SK-N-SH (cell line): Measurements from ENCODE around the gene CDKAL1. TPM values are rescaled to one million over a fixed set of nuclear protein-coding genes. Genes with fewer than 3 reads are reported as not detected.
"Not testable (repeated sequence)": the region's sequence is repeated elsewhere in the genome, so short reads cannot be mapped to it uniquely, and the experiment has no call there.

Experiments used
- CTCF ChIA-PET: fragments of 300-600, 350-600 bp; formaldehyde crosslinking; extraction: SDS; loops from one replicate; lab custom pipeline; 2021; lab: Yijun Ruan, JAX
- POLR2A ChIA-PET: fragments of 350-600 bp; sonication (Branson Sonifier 250); formaldehyde crosslinking; extraction: SDS; loops from one replicate; lab custom pipeline; 2020; ENCODE audit warnings: antibody characterized with exemption, inconsistent platforms; lab: Yijun Ruan, JAX
- DNase-seq: peaks from one replicate; pipeline ENCODE4 v3.0.0; 2012
- H2AFZ ChIP-seq: fragments of 200-600 bp; sonication (generic); 2 replicates; pipeline ENCODE4 v1.8.1; 2016; ENCODE audit warnings: antibody characterized with exemption, mild to moderate bottlenecking, low read depth
- H3F3A ChIP-seq: fragments of 200-600 bp; sonication (generic); replicated peaks from 2 replicates; pipeline ENCODE3; 2016; ENCODE audit warnings: antibody characterized with exemption, mild to moderate bottlenecking; ENCODE audit not compliant: insufficient read depth
- H3K27ac ChIP-seq, 2 experiments: fragments of 200-500 bp in 1 of 2; fragments of 200-600 bp in 1 of 2; sonication (Bioruptor generic) in 1 of 2; sonication (generic), shearing (Covaris generic) in 1 of 2; 2 replicates each; pipeline versions ENCODE4 v1.5.1 to v1.6.1; 2014 to 2016; ENCODE audit warnings: low read depth in 2 of 2, inconsistent platforms in 1 of 2, low read length in 1 of 2, mild to moderate bottlenecking in 1 of 2, mixed read lengths in 1 of 2
- H3K27me3 ChIP-seq: fragments of 200-600 bp; sonication (generic), shearing (Covaris generic); 2 replicates; pipeline ENCODE4 v1.6.1; 2016; ENCODE audit warnings: mixed run types; ENCODE audit not compliant: insufficient read depth
- H3K36me3 ChIP-seq, 2 experiments: fragments of 200-500 bp in 1 of 2; fragments of 200-600 bp in 1 of 2; sonication (Bioruptor generic) in 1 of 2; sonication (generic) in 1 of 2; replicated peaks in 1 of 2; 2 replicates each; pipeline versions ENCODE3 to v1.5.1; 2014 to 2016; ENCODE audit warnings: low read length in 1 of 2, mild to moderate bottlenecking in 1 of 2; ENCODE audit not compliant: insufficient read depth in 2 of 2, control insufficient read depth in 1 of 2
- H3K4me1 ChIP-seq, 2 experiments: fragments of 200-500 bp in 1 of 2; fragments of 200-600 bp in 1 of 2; sonication (Bioruptor generic) in 1 of 2; sonication (generic), shearing (Covaris generic) in 1 of 2; 2 replicates each; pipeline versions ENCODE4 v1.5.1 to v1.6.1; 2014 to 2016; ENCODE audit warnings: low read depth in 1 of 2, low read length in 1 of 2, mixed run types in 1 of 2; ENCODE audit not compliant: insufficient read depth in 2 of 2, control insufficient read depth in 1 of 2
- H3K4me2 ChIP-seq: fragments of 200-600 bp; sonication (generic), shearing (Covaris generic); 2 replicates; pipeline ENCODE4 v1.6.1; 2017; ENCODE audit warnings: mixed run types
- H3K4me3 ChIP-seq, 2 experiments: fragments of 200-500 bp in 1 of 2; fragments of 200-600 bp in 1 of 2; sonication (Bioruptor generic) in 1 of 2; sonication (generic), shearing (Covaris generic) in 1 of 2; 2 replicates each; pipeline versions ENCODE4 v1.5.1 to v1.8.1; 2014 to 2016; ENCODE audit warnings: low read depth in 2 of 2, inconsistent platforms in 1 of 2, low read length in 1 of 2, mild to moderate bottlenecking in 1 of 2, mixed read lengths in 1 of 2, moderate library complexity in 1 of 2
- H3K79me2 ChIP-seq: fragments of 200-600 bp; sonication (generic); 2 replicates; pipeline ENCODE4 v1.8.1; 2017; ENCODE audit warnings: mild to moderate bottlenecking; ENCODE audit not compliant: insufficient read depth
- H3K9ac ChIP-seq: fragments of 200-600 bp; sonication (generic); 2 replicates; pipeline ENCODE4 v1.6.1; 2017; ENCODE audit warnings: mixed run types
- H3K9me2 ChIP-seq: fragments of 200-600 bp; sonication (generic); 2 replicates; pipeline ENCODE4 v1.6.1; 2017; ENCODE audit warnings: mixed run types
- H3K9me3 ChIP-seq: fragments of 200-600 bp; sonication (generic); 2 replicates; pipeline ENCODE4 v1.6.1; 2017; ENCODE audit warnings: mixed run types, mild to moderate bottlenecking, moderate library complexity
- H4K20me1 ChIP-seq: fragments of 200-600 bp; sonication (generic); 2 replicates; pipeline ENCODE4 v1.6.1; 2017; ENCODE audit warnings: mild to moderate bottlenecking, mixed run types; ENCODE audit not compliant: insufficient read depth
- CHD2 ChIP-seq: fragments of 150-350 bp; IDR thresholded peaks from 2 replicates; pipeline ENCODE4 v1.6.1; 2018; ENCODE audit warnings: low read length; ENCODE audit not compliant: partially characterized antibody
- EP300 ChIP-seq, 2 experiments: IDR thresholded peaks; 2 replicates each; pipeline versions ENCODE4 v1.4.0 to v1.6.1; 2012; ENCODE audit warnings: borderline replicate concordance in 1 of 2, low read depth in 1 of 2, low read length in 1 of 2
- FOXM1 ChIP-seq: IDR thresholded peaks from 2 replicates; pipeline ENCODE4 v1.4.0; 2012; ENCODE audit warnings: low read depth, mild to moderate bottlenecking
- GATA2 ChIP-seq: sonication (generic); formaldehyde crosslinking; IDR thresholded peaks from 2 replicates; pipeline ENCODE4 v1.5.0; 2020; ENCODE audit warnings: mild to moderate bottlenecking, missing genetic modification reagents
- MAX ChIP-seq: IDR thresholded peaks from 2 replicates; pipeline ENCODE4 v1.4.0; 2012; ENCODE audit warnings: low read depth
- RXRA ChIP-seq: IDR thresholded peaks from 2 replicates; pipeline ENCODE4 v1.4.0; 2012; ENCODE audit warnings: low read depth, mild to moderate bottlenecking, borderline replicate concordance
- SMC3 ChIP-seq: IDR thresholded peaks from 2 replicates; pipeline ENCODE4 v1.6.1; 2012; ENCODE audit warnings: low read depth, low read length, improper control_type of control experiment
- TEAD4 ChIP-seq: IDR thresholded peaks from 2 replicates; pipeline ENCODE4 v1.4.0; 2012; ENCODE audit warnings: mild to moderate bottlenecking, borderline replicate concordance; ENCODE audit not compliant: insufficient read depth
- YY1 ChIP-seq: IDR thresholded peaks from 2 replicates; pipeline ENCODE4 v1.4.0; 2012; ENCODE audit warnings: low read depth, mild to moderate bottlenecking
- WGBS: methylation state at CpG from one replicate; pipeline ENCODE4 v1.1.6; 2017; ENCODE audit warnings: low lambda C conversion rate; 5-methylcytosine and 5-hydroxymethylcytosine counted together
- polyA plus RNA-seq, 3 experiments: library from polyadenylated mRNA; depleted of rRNA; stranded (reverse); fragments of >200 nt; gene quantifications; 2 replicates each; pipeline ENCODE4 v1.2.3, GENCODE V29; 2012
- TF ChIP-seq, protein P1 (sequence below): IDR thresholded peaks from 2 replicates; pipeline ENCODE4 v1.6.1; 2012; ENCODE audit warnings: mild to moderate bottlenecking, low read depth, low read length, moderate library complexity
- TF ChIP-seq, protein P2 (sequence below): IDR thresholded peaks from 2 replicates; pipeline ENCODE4 v1.4.0; 2012; ENCODE audit warnings: low read depth, borderline replicate concordance

Gene CDKAL1
- polyA plus RNA-seq, 1 of the 3 experiments (the other 2 are of a cell fraction): 2.6 TPM

- Histone ChIP-seq H2AFZ (no peak overlapping the region), H4K20me1 (no peaks in the 10 kb centered on the region), H3K9me3 (no peaks in the 10 kb centered on the region), H3K4me1 (peaks cover 0 to 24% of the 10 kb centered on the region in 2 experiments; a peak in 2 of 4 replicates), H3K79me2 (no peaks in the 10 kb centered on the region), H3K9ac (no peak overlapping the region), H3K9me2 (no peaks in the 10 kb centered on the region), H3K27ac (peak overlapping the region in 1 of 2 experiments; percentile 94; a peak in 3 of 4 replicates), H3F3A (no peaks in the 10 kb centered on the region), H3K27me3 (no peaks in the 10 kb centered on the region), H3K36me3 (no peaks in the 10 kb centered on the region), H3K4me3 (no peak overlapping the region), H3K4me2 (no peak overlapping the region)
- 82% methylated on average over 6 of the region's 6 CpGs for WGBS
- DNase-seq: no peak
- TF ChIP-seq YY1: no peak
- ChIA-PET CTCF (interaction anchor here (1.0 to 1.3 kb wide), 2 partner anchors 276 to 341 kb away, joined by 3 to 4 read pairs; no protein-coding TSS in a partner anchor), POLR2A (interaction anchor here (0.8 to 3.2 kb wide), 4 partner anchors 137 to 348 kb away, joined by 3 to 22 read pairs (median 5); partner anchors contain the start of gene SOX4)
These were observed 711.8 kb downstream of the CDKAL1 start for GRCh38 chr6:21246075-21246474.

- H4K20me1 ChIP-seq, H3F3A ChIP-seq, H3K27ac ChIP-seq, H3K9me3 ChIP-seq, H3K27me3 ChIP-seq, H3K9me2 ChIP-seq, H3K36me3 ChIP-seq, H3K4me3 ChIP-seq, H3K4me2 ChIP-seq, H3K4me1 ChIP-seq, H2AFZ ChIP-seq, DNase-seq, H3K9ac ChIP-seq, POLR2A ChIA-PET, H3K79me2 ChIP-seq: not testable (repeated sequence)
- CTCF ChIA-PET: interaction anchor here (1.3 kb wide), 1 partner anchor 187 kb away, joined by 3 read pairs; no protein-coding TSS in a partner anchor
These were observed 720.2 kb downstream of the CDKAL1 start for GRCh38 chr6:21254460-21254859.

DNA sequence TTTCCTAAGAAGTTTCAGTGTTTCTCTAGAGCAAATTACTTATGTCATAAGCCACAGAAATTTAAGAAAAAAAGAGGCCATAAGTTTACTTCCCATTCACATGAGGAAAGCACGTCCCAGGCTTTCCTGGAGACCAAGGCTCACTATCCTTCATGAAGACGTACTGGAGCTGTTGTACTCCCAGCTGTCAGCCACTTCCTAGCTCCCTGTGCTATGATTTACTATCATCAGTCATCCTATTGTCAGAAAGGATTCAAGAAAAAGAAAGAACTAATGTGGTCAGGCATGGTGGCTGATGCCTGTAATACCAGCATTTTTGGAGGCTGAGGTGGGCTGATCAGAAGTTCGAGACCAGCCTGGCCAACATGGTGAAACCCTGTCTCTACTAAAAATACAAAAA, 721.9 kb downstream of the CDKAL1 start:
- Histone ChIP-seq H3K9me3 (no peaks in the 10 kb centered on the region), H3K36me3 (no peaks in the 10 kb centered on the region), H3K27ac (no peak overlapping the region), H3K9ac (no peak overlapping the region), H3K4me1 (peaks cover 0 to 4% of the 10 kb centered on the region in 2 experiments; a peak in 1 of 4 replicates), H3K9me2 (no peaks in the 10 kb centered on the region), H2AFZ (no peak overlapping the region), H3K27me3 (no peaks in the 10 kb centered on the region), H3F3A (no peaks in the 10 kb centered on the region), H3K79me2 (no peaks in the 10 kb centered on the region), H3K4me2 (no peak overlapping the region), H3K4me3 (no peak overlapping the region), H4K20me1 (no peaks in the 10 kb centered on the region)
- POLR2A ChIA-PET: interaction anchor here (0.7 kb wide), 1 partner anchor 30 kb away, joined by 3 read pairs; no protein-coding TSS in a partner anchor
- no peak for DNase-seq
- CTCF ChIA-PET: no interaction called here
- WGBS: 47% methylated on average over 3 of the region's 3 CpGs
- TF ChIP-seq EP300 (IDR thresholded peaks at IDR 0.05; ENCODE audit: borderline replicate concordance in 1 of 2, low read depth in 1 of 2, low read length in 1 of 2) (no peak), MAX (no peak), FOXM1 (no peak), GATA2 (no peak), TEAD4 (no peak), CHD2 (no peak), YY1 (no peak), RXRA (no peak), SMC3 (no peak)
- TF ChIP-seq, protein P1, sequence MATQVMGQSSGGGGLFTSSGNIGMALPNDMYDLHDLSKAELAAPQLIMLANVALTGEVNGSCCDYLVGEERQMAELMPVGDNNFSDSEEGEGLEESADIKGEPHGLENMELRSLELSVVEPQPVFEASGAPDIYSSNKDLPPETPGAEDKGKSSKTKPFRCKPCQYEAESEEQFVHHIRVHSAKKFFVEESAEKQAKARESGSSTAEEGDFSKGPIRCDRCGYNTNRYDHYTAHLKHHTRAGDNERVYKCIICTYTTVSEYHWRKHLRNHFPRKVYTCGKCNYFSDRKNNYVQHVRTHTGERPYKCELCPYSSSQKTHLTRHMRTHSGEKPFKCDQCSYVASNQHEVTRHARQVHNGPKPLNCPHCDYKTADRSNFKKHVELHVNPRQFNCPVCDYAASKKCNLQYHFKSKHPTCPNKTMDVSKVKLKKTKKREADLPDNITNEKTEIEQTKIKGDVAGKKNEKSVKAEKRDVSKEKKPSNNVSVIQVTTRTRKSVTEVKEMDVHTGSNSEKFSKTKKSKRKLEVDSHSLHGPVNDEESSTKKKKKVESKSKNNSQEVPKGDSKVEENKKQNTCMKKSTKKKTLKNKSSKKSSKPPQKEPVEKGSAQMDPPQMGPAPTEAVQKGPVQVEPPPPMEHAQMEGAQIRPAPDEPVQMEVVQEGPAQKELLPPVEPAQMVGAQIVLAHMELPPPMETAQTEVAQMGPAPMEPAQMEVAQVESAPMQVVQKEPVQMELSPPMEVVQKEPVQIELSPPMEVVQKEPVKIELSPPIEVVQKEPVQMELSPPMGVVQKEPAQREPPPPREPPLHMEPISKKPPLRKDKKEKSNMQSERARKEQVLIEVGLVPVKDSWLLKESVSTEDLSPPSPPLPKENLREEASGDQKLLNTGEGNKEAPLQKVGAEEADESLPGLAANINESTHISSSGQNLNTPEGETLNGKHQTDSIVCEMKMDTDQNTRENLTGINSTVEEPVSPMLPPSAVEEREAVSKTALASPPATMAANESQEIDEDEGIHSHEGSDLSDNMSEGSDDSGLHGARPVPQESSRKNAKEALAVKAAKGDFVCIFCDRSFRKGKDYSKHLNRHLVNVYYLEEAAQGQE: no peak
- TF ChIP-seq, protein P2, sequence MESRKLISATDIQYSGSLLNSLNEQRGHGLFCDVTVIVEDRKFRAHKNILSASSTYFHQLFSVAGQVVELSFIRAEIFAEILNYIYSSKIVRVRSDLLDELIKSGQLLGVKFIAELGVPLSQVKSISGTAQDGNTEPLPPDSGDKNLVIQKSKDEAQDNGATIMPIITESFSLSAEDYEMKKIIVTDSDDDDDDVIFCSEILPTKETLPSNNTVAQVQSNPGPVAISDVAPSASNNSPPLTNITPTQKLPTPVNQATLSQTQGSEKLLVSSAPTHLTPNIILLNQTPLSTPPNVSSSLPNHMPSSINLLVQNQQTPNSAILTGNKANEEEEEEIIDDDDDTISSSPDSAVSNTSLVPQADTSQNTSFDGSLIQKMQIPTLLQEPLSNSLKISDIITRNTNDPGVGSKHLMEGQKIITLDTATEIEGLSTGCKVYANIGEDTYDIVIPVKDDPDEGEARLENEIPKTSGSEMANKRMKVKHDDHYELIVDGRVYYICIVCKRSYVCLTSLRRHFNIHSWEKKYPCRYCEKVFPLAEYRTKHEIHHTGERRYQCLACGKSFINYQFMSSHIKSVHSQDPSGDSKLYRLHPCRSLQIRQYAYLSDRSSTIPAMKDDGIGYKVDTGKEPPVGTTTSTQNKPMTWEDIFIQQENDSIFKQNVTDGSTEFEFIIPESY: no peak
